ENCODE results near the gene DGCR8.

Gene DGCR8

DNA sequence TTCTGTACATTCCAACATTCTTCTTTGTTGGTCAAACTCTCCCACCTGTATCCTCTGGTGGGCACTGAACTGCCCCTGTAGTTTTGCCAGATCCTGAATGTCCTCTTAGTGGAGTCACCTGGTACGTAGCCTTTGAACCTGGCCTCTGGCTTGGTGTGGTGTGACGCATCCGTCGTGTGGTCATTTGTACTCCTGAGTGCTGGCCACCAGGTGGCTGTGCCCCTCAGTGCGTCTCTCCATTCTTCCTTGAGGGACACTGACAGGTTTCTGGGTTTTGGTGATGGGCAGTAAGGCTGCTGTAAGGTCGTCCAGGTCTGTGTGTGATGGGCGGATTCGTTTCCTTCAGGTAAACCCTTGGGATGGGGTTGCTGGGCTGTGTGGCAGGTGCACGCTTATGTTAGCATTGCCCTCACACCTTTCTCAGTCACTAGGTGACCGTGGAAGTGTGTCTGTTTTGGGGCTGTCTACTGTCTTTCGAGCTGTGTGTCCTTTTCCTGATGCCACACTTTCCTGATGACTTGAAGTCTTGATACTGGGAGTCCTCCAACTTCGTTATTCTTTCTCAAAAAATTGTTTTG, 22.3 kb downstream of the DGCR8 start:
- no peak for DNase-seq (ENCODE audit: extremely low read depth, low read depth)
- TF ChIP-seq, protein P1, sequence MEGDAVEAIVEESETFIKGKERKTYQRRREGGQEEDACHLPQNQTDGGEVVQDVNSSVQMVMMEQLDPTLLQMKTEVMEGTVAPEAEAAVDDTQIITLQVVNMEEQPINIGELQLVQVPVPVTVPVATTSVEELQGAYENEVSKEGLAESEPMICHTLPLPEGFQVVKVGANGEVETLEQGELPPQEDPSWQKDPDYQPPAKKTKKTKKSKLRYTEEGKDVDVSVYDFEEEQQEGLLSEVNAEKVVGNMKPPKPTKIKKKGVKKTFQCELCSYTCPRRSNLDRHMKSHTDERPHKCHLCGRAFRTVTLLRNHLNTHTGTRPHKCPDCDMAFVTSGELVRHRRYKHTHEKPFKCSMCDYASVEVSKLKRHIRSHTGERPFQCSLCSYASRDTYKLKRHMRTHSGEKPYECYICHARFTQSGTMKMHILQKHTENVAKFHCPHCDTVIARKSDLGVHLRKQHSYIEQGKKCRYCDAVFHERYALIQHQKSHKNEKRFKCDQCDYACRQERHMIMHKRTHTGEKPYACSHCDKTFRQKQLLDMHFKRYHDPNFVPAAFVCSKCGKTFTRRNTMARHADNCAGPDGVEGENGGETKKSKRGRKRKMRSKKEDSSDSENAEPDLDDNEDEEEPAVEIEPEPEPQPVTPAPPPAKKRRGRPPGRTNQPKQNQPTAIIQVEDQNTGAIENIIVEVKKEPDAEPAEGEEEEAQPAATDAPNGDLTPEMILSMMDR (IDR thresholded peaks at IDR 0.05; ENCODE audit: low read depth, low read length), result no peak

DNA sequence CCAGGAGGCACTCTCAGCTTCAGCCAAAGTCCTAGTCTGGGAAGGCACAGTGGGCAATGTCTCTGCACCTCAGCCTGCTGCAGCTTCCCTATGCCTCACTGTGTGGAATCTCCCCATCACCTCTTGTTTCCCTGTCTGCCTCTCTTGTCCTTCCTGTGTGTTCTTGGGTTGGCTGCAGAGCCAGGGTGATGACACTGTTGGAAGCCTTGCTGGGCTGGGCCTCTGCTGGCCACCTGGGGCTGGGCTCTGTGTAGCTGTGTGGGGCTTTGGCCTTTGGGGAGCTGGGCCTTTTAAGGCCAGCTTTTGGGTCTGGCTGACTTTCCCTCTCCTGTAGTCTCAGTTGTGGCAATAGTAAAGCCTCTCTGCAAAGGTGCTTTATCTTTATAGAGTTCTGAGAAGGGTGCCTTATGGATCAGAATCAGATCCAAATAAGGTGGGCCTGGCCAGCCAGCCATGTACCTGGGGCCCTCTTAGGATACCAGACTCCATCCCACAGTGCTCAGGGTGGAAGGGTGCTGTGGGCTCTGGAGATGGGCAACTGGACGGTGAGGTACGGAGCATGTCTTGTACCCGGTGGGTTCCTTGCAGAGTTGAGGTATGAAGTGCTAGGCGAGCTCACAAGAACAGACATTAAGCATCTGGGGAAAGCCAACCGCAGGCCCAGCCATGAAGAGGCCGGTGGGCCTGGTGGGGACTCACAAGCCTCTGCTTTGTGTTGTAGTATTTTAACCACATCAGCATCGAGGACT, 25.6 kb downstream of the DGCR8 start:
- DNase-seq (ENCODE audit: extremely low read depth, low read depth), result no peak
- TF ChIP-seq, protein P1 (IDR thresholded peaks at IDR 0.05; ENCODE audit: low read depth, low read length), result no peak

DNA sequence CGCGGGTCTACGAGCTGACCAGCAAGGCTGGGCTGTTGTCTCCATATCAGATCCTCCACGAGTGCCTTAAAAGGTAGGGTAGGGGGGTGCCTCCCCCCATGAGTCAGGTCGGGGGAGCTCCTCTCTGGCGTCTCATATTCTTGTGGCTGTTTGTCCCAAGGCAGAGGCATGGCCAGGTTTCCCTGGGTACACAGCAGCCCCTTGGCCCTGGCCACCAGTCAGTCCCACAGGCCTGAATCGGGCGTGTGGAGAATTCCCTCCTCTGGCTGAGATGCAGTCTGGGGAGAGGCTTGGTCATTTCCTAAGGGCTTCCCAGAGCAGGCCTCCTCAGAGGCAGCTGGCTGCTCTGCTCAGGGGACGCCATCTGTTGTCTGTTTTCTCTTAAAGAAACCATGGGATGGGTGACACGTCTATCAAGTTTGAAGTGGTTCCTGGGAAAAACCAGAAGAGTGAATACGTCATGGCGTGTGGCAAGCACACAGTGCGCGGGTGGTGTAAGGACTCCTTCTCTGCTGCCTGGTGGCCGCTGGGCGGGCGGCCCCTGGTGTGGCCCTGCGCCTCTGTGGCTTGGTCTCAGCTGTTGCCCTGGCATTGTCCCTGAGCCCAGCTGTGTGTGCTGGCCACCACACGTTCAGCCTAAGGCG, 26.3 kb downstream of the DGCR8 start:
- DNase-seq (ENCODE audit: extremely low read depth, low read depth), result no peak
- TF ChIP-seq, protein P1 (IDR thresholded peaks at IDR 0.05; ENCODE audit: low read depth, low read length), result no peak

DNA sequence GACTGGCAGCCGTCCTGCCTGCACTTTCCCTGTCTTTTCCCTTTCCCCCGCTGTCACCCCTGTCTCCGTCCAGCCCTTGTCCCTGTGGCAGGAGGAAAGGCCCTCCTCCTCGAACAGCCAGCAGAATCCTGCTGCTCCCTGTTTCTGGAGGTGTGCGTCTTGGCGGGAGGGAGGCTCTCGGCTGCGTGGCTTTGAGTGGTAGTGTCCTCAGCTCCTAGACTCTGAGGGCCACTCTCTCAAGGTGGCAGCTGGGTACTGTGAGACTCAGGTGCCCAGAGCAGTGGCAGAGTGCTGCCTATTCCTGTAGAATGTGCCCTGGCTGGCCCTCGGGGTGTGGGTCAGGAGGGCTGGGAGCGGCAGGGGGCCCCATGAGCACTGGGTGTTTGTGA, 26.8 kb downstream of the DGCR8 start:
- DNase-seq (ENCODE audit: extremely low read depth, low read depth), result no peak
- TF ChIP-seq, protein P1 (IDR thresholded peaks at IDR 0.05; ENCODE audit: low read depth, low read length), result no peak

DNA sequence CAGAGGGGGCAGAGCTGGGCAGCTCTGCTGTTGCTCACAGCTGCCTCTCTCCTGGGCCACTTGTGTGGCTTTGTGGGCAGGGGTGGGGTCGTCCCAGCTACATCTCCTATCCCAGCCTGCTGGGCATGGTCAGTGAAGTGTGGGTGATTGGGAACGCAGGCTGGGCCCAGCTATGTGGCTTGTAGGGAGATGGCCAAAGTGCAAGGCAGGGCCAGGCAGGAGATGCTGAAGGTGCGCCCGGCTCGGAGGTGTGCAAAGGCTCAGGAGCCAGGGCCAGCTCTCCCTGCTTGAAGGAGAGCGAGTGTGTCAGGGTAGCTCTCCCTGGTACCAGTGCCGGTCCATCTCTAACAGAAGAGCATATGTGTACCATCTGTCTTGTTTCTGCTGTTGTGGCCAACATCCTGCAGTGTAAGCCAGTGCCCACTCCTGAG, 27.4 kb downstream of the DGCR8 start:
- DNase-seq (ENCODE audit: extremely low read depth, low read depth), result no peak
- TF ChIP-seq, protein P1 (IDR thresholded peaks at IDR 0.05; ENCODE audit: low read depth, low read length), result no peak

DNA sequence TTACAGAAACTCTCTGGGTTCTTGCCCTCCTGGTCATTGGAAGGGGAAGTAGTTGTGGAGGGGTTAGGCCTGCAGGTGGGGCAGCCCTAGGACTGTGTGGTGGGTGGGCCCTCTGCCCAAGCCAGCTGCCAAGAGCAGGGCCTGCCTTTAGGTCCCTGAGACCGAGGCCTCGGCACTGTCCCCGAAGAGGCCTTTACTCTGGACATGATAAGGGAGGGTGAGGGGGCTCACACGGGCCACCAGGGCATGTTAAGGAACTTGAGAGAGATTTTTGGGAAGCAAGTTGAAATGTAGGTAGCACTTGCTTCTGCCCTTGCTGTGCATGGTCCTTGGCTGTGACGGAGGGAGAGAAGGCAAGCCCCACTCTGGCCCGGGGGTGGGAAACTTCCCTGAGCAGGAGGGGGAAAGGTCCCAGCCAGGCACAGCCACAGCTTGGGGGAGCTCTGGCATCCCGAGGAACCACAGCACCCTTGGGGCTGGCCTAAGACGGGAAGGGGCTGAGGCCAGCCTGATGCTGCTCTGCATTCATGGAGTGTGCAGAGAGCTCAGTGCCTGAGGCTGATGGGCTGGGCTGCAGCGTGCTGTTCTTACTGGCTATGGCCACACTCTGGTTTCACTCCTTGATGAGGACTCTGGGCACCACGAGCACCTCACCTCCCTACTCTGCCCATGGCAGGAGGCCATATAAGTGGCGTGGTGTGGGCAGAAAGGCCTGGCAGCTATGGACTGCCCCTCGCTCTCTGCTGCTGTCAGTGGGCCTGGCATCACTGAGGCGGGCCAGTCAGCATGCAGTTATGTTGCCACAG, 28.1 kb downstream of the DGCR8 start:
- DNase-seq (ENCODE audit: extremely low read depth, low read depth), result no peak
- TF ChIP-seq, protein P1 (IDR thresholded peaks at IDR 0.05; ENCODE audit: low read depth, low read length), result no peak
